GM12891 (cell line): ENCODE measurements around the gene DCDC2.
"Not testable (repeated sequence)": the region's sequence is repeated elsewhere in the genome, so short reads cannot be mapped to it uniquely, and the experiment has no call there.

ENCODE experiments used
- DNase-seq: peaks from one replicate; pipeline ENCODE4 v3.0.0; 2011; ENCODE audit warnings: low spot score; ENCODE audit not compliant: insufficient read length
- FAIRE-seq: peaks from 2 replicates; lab custom pipeline; 2011; peaks lifted over from hg19 to GRCh38; lab: Jason Lieb, UNC
- PAX5 ChIP-seq: IDR thresholded peaks from 2 replicates; pipeline ENCODE4 v1.6.1; 2011; ENCODE audit warnings: low read length, moderate library complexity, mild to moderate bottlenecking; ENCODE audit not compliant: insufficient read depth, severe bottlenecking
- POLR2A ChIP-seq: IDR thresholded peaks from 2 replicates; pipeline ENCODE4 v1.6.1; 2011; ENCODE audit warnings: low read depth, low read length, control low read depth
- POLR2AphosphoS5 ChIP-seq: IDR thresholded peaks from 2 replicates; pipeline ENCODE4 v1.6.1; 2011; ENCODE audit warnings: low read depth, low read length, control low read depth
- POU2F2 ChIP-seq: IDR thresholded peaks from 2 replicates; pipeline ENCODE4 v1.6.1; 2011; ENCODE audit warnings: low read depth, mild to moderate bottlenecking, control low read depth, low read length, moderate library complexity
- SPI1 ChIP-seq: IDR thresholded peaks from 2 replicates; pipeline ENCODE4 v1.6.1; 2011; ENCODE audit warnings: low read depth, low read length, control low read depth
- TAF1 ChIP-seq: IDR thresholded peaks from 2 replicates; pipeline ENCODE4 v1.6.1; 2011; ENCODE audit warnings: low read depth, low read length, control low read depth

Gene DCDC2

DNA sequence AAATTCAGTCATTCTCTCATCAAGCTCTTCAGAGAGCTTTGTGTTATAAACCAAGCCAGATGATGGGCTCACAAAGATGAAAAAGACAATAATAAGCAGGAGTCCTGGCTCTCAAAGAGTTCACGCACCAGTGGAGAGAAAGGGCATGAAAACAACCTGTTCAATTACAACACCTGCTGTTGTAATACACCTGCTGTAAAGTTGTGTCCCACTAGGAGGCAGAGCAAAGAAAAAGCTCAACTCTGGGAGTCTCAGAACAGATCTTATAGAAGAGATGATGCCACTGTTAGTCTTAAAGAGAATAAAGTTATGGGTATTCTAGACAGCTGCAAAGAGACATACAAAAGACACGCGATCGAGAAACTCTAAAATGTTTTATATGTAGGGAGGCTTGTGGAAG, 100.6 kb downstream of the DCDC2 start:
- no peak for TF ChIP-seq SPI1
- no peak for TF ChIP-seq TAF1
- no peak for TF ChIP-seq POLR2AphosphoS5
- TF ChIP-seq PAX5 = no peak
- FAIRE-seq (no peak), DNase-seq (no peak)

GRCh38 chr6:24255676-24256075, 102.2 kb downstream of the DCDC2 start:
- DNase-seq (peak; percentile 5), FAIRE-seq (peak; percentile 75)
- TF ChIP-seq SPI1 (no peak), POU2F2 (peak; percentile 75; the same call in 1 of the 2 replicates)

GRCh38 chr6:24253360-24253759, 104.5 kb downstream of the DCDC2 start:
- DNase-seq (no peak), FAIRE-seq (no peak)
- no peak for TF ChIP-seq POLR2AphosphoS5
- TF ChIP-seq TAF1 = no peak
- no peak for TF ChIP-seq POLR2A
- TF ChIP-seq POU2F2 = no peak
- TF ChIP-seq PAX5 = no peak
- no peak for TF ChIP-seq SPI1

GRCh38 chr6:24252280-24252679, 105.6 kb downstream of the DCDC2 start:
- no peak for DNase-seq
- TF ChIP-seq POU2F2 (no peak), TAF1 (no peak), POLR2AphosphoS5 (no peak), POLR2A (no peak), PAX5 (no peak), SPI1 (no peak)
- FAIRE-seq = no peak

DNA sequence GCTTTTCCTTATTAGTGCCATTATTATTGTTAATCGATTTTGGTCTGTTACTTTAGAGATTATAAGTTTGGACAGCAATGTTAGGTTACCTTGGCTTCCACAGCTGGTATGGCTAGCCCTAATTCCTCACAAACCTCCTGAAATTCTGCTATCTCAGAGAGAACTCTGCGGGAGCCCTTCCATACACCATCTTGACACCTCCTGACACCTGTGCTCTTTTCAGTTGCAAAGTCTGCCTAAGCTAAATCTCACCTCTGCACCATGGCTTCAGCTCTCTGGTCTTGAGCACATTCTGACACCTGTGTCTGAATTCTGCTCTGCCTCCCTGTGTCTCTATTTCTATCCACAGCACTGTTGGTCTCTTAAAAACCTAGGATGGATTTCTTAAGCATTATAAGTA, 106.5 kb downstream of the DCDC2 start:
- DNase-seq (no peak), FAIRE-seq (no peak)
- TF ChIP-seq PAX5 = no peak
- TF ChIP-seq POLR2AphosphoS5 = no peak
- no peak for TF ChIP-seq TAF1
- no peak for TF ChIP-seq POLR2A
- no peak for TF ChIP-seq POU2F2
- TF ChIP-seq SPI1 = no peak

DNA sequence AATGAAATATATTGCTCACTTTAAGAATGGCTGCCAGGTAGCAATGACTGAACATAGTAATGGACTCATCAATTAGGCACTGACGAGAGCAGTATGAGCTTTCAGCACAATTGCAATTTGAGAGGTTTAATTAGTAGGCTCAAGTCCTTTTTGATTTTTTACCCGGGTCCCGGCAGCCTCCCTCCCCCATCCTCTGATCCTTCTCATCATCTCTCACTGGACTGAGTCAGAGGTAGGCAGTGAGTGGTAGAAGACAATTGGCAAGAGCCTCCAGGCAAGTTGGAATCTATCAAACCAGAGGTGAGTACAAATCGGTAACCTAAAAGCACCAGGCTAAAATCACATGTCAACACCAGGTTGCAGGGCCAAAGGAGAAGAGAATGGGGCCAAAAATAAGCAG, 107.9 kb downstream of the DCDC2 start:
- DNase-seq = no peak
- TF ChIP-seq POU2F2 (no peak), SPI1 (no peak), POLR2AphosphoS5 (no peak), POLR2A (no peak), PAX5 (no peak), TAF1 (no peak)
- no peak for FAIRE-seq

DNA sequence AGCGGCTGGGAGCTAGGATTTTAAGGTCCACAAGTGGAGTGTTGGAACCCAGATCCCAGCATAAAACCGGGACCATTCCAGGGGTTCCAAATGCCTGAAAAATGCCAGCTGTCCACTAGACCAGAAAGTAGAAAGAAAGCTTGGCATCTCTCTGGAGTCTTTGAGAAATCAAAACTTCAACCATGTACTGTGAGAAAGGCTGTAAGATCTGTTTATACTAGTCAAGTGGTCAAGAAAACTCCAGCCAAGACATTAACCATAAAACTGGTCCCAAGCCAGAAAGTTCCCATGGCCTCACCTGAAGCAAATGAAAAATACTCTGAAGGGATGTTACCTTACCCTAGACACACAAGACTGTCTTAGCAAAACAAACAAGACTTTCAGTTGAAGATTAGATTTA, 112.6 kb downstream of the DCDC2 start:
- TF ChIP-seq POLR2A (no peak), PAX5 (no peak), POU2F2 (no peak), SPI1 (no peak), TAF1 (no peak), POLR2AphosphoS5 (no peak)
- DNase-seq (no peak), FAIRE-seq (no peak)

GRCh38 chr6:24242924-24243323, 114.9 kb downstream of the DCDC2 start:
- FAIRE-seq (no peak), DNase-seq (no peak)
- TF ChIP-seq POLR2A (no peak), POU2F2 (no peak), POLR2AphosphoS5 (no peak), PAX5 (no peak), TAF1 (no peak), SPI1 (no peak)

DNA sequence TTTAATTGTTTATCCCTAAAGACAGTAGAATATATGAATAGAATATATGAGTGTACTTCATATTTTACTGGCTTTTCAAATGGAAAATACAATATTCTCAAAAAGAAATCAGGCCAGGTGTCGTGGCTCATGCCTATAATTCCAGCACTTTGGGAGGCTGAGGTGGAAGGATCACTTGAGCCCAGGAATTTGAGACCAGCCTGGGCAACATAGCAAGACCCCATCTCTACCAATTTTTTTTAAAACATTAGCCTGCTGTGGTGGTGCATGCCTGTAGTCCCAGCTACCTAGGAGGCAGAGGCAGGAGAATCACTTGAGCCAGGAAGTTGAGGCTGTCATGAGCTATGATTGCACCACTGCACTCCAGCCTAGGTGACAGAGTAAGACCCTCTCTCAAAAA, 116.1 kb downstream of the DCDC2 start:
- DNase-seq, FAIRE-seq: not testable (repeated sequence)

GRCh38 chr6:24240943-24241342, 116.9 kb downstream of the DCDC2 start:
- no peak for FAIRE-seq
- DNase-seq = no peak
- TF ChIP-seq POLR2A (no peak), POU2F2 (no peak), PAX5 (no peak), TAF1 (no peak), SPI1 (no peak), POLR2AphosphoS5 (no peak)

- TF ChIP-seq TAF1 = no peak
- no peak for TF ChIP-seq SPI1
- TF ChIP-seq POLR2AphosphoS5 = no peak
- TF ChIP-seq PAX5 = no peak
- no peak for TF ChIP-seq POU2F2
- no peak for TF ChIP-seq POLR2A
- DNase-seq (no peak), FAIRE-seq (no peak)
Measured at GRCh38 chr6:24240380-24240928, 117.4 kb downstream of the DCDC2 start.
